Common myeloid progenitor, CD34-positive (primary cell): ENCODE data around the gene UBTD1.

ENCODE experiments used
- CTCF ChIA-PET: fragments of 350-600 bp; sonication (Branson Sonifier 250); formaldehyde crosslinking; loops from one replicate; lab custom pipeline; 2021; ENCODE audit warnings: antibody characterized with exemption; lab: Charles Lee
- POLR2A ChIA-PET: fragments of 350-600 bp; sonication (Branson Sonifier 250); formaldehyde crosslinking; loops from one replicate; lab custom pipeline; 2021; ENCODE audit warnings: antibody characterized with exemption; lab: Charles Lee
- DNase-seq, 3 donors: peaks; one replicate each; pipeline versions ENCODE4 v3.0.0 to v3.0.0-alpha.2; 2013
- H3K27ac ChIP-seq, 2 experiments: 1 replicate in 1 of 2; 2 replicates in 1 of 2; pipeline ENCODE4 v1.7.0; 2013; ENCODE audit warnings: inconsistent platforms in 2 of 2, low read length in 2 of 2, mild to moderate bottlenecking in 2 of 2, low read depth in 1 of 2, moderate library complexity in 1 of 2; ENCODE audit not compliant: severe bottlenecking in 2 of 2, insufficient read depth in 1 of 2, poor library complexity in 1 of 2
- H3K27me3 ChIP-seq, 5 experiments: replicated peaks in 2 of 5; 1 replicate in 3 of 5; 2 replicates in 2 of 5; pipeline versions ENCODE4 v1.6.1 to v1.7.0; 2013; ENCODE audit warnings: low read length in 4 of 5, mild to moderate bottlenecking in 2 of 5, moderate library complexity in 2 of 5, inconsistent platforms in 1 of 5; ENCODE audit not compliant: insufficient read depth in 5 of 5, control insufficient read depth in 4 of 5
- H3K36me3 ChIP-seq, 4 experiments: 1 replicate in 2 of 4; 2 replicates in 2 of 4; pipeline versions ENCODE4 v1.6.1 to v1.7.0; 2013; ENCODE audit warnings: low read length in 3 of 4, control low read depth in 1 of 4, mild to moderate bottlenecking in 1 of 4; ENCODE audit not compliant: control insufficient read depth in 4 of 4, insufficient read depth in 4 of 4
- H3K4me1 ChIP-seq, 4 experiments: 1 replicate in 3 of 4; 2 replicates in 1 of 4; pipeline versions ENCODE4 v1.6.1 to v1.7.1; 2013; ENCODE audit warnings: low read length in 3 of 4, mild to moderate bottlenecking in 3 of 4, control low read depth in 1 of 4, inconsistent platforms in 1 of 4, moderate library complexity in 1 of 4; ENCODE audit not compliant: control insufficient read depth in 4 of 4, insufficient read depth in 4 of 4; ENCODE audit errors: control extremely low read depth in 1 of 4
- H3K4me3 ChIP-seq, 7 experiments: 1 replicate in 4 of 7; 2 replicates in 3 of 7; pipeline versions ENCODE4 v1.5.1 to v1.7.0; 2013; ENCODE audit warnings: mild to moderate bottlenecking in 7 of 7, low read length in 6 of 7, moderate library complexity in 6 of 7, inconsistent platforms in 2 of 7, low read depth in 2 of 7, control low read depth in 1 of 7; ENCODE audit not compliant: insufficient read depth in 4 of 7, control insufficient read depth in 1 of 7; ENCODE audit errors: extremely low read depth in 1 of 7
- H3K9me3 ChIP-seq, 5 experiments: 1 replicate in 4 of 5; 2 replicates in 1 of 5; pipeline versions ENCODE4 v1.6.1 to v1.7.1; 2013; ENCODE audit warnings: low read length in 4 of 5, mild to moderate bottlenecking in 2 of 5, inconsistent platforms in 1 of 5, low read depth in 1 of 5, moderate library complexity in 1 of 5; ENCODE audit not compliant: control insufficient read depth in 4 of 5, insufficient read depth in 2 of 5; ENCODE audit errors: control extremely low read depth in 1 of 5
- WGBS: methylation state at CpG from one replicate; pipeline ENCODE4 v1.1.5; 2013; ENCODE audit not compliant: insufficient coverage; 5-methylcytosine and 5-hydroxymethylcytosine counted together

UBTD1 gene

DNA sequence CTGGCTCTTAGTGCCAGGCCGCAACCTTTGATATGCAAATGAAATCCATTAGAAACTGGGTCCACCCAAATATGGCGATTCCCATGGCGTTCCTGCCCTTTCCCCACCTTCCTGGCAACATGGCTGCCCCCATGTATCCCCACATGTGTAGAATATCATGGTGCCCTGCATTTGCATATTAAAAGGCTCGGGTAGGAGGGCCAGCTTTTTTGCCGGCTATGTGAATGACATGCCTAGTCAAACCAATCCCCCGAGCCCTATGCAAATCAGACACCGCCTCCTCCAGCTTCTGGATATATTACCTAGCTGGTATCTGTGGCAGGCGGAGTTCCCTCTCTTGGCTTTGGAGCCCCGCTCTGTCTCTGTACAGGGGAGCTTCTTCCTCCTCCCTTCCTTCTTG, 18.8 kb upstream of the UBTD1 start:
- WGBS, result 97% methylated on average over 5 of the region's 9 CpGs
- CTCF ChIA-PET, result interaction anchor here (1.3 to 1.4 kb wide), 2 partner anchors 16 to 74 kb away, joined by 3 read pairs; no protein-coding TSS in a partner anchor
- Histone ChIP-seq H3K4me1 (no peaks in the 10 kb centered on the region), H3K36me3 (peaks cover 15 to 74% (median 56%) of the 10 kb centered on the region in 4 experiments), H3K27ac (no peak overlapping the region), H3K4me3 (no peak overlapping the region), H3K27me3 (no peaks in the 10 kb centered on the region), H3K9me3 (no peaks in the 10 kb centered on the region)
- POLR2A ChIA-PET, result no interaction called here
- no peak for DNase-seq

DNA sequence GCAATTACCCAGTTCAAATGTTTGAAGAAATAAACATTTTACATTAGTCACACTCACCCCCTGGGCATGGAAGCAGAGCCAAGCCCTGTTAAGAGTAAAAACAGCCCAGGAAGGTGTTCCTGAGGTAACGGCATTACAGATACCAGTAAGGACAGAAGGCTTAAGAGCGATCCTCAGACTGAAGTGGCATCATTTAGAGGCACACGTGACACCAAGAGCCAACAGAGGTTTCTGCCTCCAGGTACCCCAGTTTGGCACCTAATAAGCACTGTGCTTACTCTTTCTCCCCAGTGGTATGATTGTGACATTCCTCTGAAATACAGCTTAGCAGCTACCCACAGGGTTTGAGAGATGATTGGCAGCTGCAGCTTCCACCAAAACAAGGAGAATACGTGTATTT, 17.7 kb upstream of the UBTD1 start:
- Histone ChIP-seq H3K4me3 (no peak overlapping the region), H3K9me3 (no peaks in the 10 kb centered on the region), H3K4me1 (no peaks in the 10 kb centered on the region), H3K27me3 (no peaks in the 10 kb centered on the region), H3K36me3 (peaks cover 13 to 69% (median 51%) of the 10 kb centered on the region in 4 experiments), H3K27ac (no peak overlapping the region)
- WGBS, result 100% methylated on average over 2 of the region's 4 CpGs
- no peak for DNase-seq
- POLR2A ChIA-PET, result no interaction called here
- CTCF ChIA-PET, result interaction anchor here (0.9 to 1.6 kb wide), 6 partner anchors 14 to 73 kb away, joined by 3 to 6 read pairs (median 3); no protein-coding TSS in a partner anchor

DNA sequence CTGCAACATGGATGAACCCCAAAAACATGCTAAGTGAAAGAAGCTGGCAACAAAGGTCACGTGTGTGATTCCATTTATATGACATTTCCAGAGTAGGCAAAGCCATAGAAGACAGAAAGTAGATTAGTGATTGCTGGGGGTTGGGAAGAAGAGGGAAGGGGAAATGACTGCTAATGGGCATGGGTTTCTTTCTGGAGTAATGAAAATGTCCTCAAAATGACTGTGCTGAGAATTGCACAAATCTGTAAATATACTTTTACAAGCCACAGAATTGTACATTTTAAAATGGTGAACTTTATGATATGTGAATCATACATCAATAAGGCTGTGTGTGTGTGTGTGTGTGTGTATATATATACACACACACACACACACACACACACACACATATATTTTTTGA, 16.3 kb upstream of the UBTD1 start:
- no peak overlapping the region for H3K27ac ChIP-seq
- no peaks in the 10 kb centered on the region for H3K9me3 ChIP-seq
- H3K4me3 ChIP-seq, result no peak overlapping the region
- no peak for DNase-seq
- CTCF ChIA-PET, result interaction anchor here (1.3 to 1.8 kb wide), 2 partner anchors 13 to 72 kb away, joined by 3 to 4 read pairs; no protein-coding TSS in a partner anchor
- WGBS, result 100% methylated on average over 1 of the region's 1 CpG
- POLR2A ChIA-PET, result no interaction called here
- no peaks in the 10 kb centered on the region for H3K27me3 ChIP-seq
- no peaks in the 10 kb centered on the region for H3K4me1 ChIP-seq
- H3K36me3 ChIP-seq, result peaks cover 10 to 56% (median 41%) of the 10 kb centered on the region in 4 experiments

DNA sequence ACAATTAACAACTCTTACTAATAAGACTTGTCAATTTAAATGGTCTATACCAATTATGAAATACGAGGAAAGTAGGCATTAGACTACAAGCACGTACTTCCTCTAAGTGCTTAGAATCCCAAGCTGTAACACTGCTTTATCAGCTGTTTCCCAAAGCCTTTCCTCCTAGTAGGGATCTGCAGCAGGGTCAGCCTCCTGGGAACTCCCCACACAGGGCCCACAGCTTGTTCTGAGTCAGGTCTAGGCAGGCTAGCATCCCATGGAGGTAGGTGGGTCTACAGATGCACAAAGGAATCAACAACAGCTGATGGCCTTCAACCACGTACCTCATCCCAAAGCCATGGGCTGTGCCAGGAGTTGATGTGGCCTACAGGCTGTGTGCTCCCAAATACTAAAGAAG, 15.2 kb upstream of the UBTD1 start:
- POLR2A ChIA-PET, result no interaction called here
- no peak for DNase-seq
- WGBS, result 100% methylated on average over 2 of the region's 3 CpGs
- H3K4me1 ChIP-seq, result no peaks in the 10 kb centered on the region
- no peaks in the 10 kb centered on the region for H3K9me3 ChIP-seq
- CTCF ChIA-PET, result interaction anchor here (0.8 to 1.8 kb wide), 3 partner anchors 12 to 70 kb away, joined by 4 to 5 read pairs (median 4); no protein-coding TSS in a partner anchor
- H3K27me3 ChIP-seq, result no peaks in the 10 kb centered on the region
- H3K36me3 ChIP-seq, result peaks cover 8 to 44% (median 32%) of the 10 kb centered on the region in 4 experiments
- H3K4me3 ChIP-seq, result no peak overlapping the region
- no peak overlapping the region for H3K27ac ChIP-seq

DNA sequence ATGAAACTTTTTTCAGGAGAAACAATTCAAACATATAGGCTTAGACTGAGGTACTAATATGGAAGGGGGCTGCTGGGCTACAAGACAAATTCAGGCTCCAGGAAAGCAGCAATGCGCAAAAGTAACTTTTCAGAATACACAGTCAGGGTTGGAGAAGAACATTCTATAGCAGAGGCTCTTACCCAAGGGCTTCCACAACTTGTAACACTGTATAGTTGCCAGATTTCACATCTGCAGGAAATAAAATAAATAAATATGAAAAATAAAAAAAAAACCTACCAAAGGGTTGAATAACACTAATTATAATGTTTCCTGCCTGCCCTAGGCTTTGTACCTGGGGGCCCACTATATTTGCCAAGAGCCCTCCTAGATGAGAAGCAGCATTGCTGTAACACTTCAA, 14.8 kb upstream of the UBTD1 start:
- no peak overlapping the region for H3K4me3 ChIP-seq
- no peaks in the 10 kb centered on the region for H3K27me3 ChIP-seq
- H3K4me1 ChIP-seq, result no peaks in the 10 kb centered on the region
- POLR2A ChIA-PET, result no interaction called here
- DNase-seq, result no peak
- CTCF ChIA-PET, result interaction anchor here (0.7 to 1.8 kb wide), 4 partner anchors 12 to 70 kb away, joined by 3 to 5 read pairs (median 4); no protein-coding TSS in a partner anchor
- H3K36me3 ChIP-seq, result peaks cover 8 to 42% (median 29%) of the 10 kb centered on the region in 4 experiments
- H3K9me3 ChIP-seq, result no peaks in the 10 kb centered on the region
- 100% methylated on average over 1 of the region's 1 CpG for WGBS
- H3K27ac ChIP-seq, result no peak overlapping the region

DNA sequence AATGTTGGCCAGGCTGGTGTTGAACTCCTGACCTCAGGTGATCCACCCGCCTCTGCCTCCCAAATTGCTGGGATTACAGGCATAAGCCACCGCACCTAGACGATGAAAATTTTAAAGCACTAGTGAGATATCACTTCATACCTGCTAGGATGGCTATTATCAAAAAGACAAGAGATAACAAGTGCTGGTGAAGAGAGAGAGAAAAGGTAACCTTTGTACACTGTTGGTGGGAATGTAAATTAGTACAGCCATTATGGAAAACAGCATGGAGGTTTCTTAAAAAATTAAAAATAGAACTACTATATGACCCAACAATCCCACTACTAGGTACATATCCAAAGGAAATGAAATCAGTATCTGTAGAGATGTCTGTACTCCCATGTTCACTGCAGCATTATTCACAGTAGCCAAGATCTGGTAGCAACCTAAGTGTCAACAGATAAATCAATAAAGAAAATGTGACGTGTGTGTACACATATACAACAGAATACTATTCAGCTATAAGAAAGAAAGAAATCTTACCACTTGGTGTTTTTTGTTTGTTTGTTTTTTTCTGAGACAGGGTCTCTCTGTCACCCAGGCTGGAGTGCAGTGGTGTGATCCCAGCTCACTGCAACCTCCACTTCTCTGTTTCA, 13.0 kb upstream of the UBTD1 start:
- H3K9me3 ChIP-seq, result no peaks in the 10 kb centered on the region
- no peaks in the 10 kb centered on the region for H3K27me3 ChIP-seq
- CTCF ChIA-PET, result no interaction called here
- H3K36me3 ChIP-seq, result peaks cover 8 to 25% (median 14%) of the 10 kb centered on the region in 4 experiments
- H3K4me3 ChIP-seq, result no peak overlapping the region
- H3K4me1 ChIP-seq, result peaks cover 0 to 3% (median under 1%) of the 10 kb centered on the region in 4 experiments
- DNase-seq, result no peak
- WGBS, result no CpG with 5 or more reads among the region's 4 CpGs
- POLR2A ChIA-PET, result no interaction called here
- no peak overlapping the region for H3K27ac ChIP-seq

DNA sequence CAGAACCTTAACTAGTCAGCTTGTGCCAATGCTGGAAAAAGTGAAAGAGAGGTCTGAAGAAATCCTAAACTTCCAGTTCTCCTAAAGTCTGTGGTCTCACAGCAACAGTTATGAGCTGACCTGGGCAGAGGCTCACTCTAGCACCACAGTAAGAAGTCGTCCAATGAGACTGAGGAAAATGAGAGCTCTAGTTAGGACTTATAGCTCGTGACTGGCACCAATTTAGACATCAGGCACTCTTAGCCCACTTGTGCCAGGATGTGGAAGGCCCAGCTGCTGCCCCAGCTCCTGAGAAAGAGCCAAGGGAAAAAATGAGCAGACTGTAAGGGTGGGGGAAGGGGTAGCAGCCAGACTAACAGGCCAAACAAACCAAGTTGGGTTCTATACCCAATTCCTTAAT, 8.1 kb upstream of the UBTD1 start:
- Histone ChIP-seq H3K9me3 (no peaks in the 10 kb centered on the region), H3K4me1 (peaks cover 0 to 15% (median 7%) of the 10 kb centered on the region in 4 experiments), H3K27ac (no peak overlapping the region), H3K4me3 (no peak overlapping the region), H3K36me3 (peaks cover 2 to 7% (median 5%) of the 10 kb centered on the region in 4 experiments), H3K27me3 (no peaks in the 10 kb centered on the region)
- POLR2A ChIA-PET, result no interaction called here
- CTCF ChIA-PET, result interaction anchor here (0.7 to 1.4 kb wide), 3 partner anchors 9 to 82 kb away, joined by 3 read pairs; partner anchors contain the start of gene ANKRD2
- no peak for DNase-seq
- WGBS, result 80% methylated on average over 2 of the region's 2 CpGs
